GM12878 (cell line): Measurements from ENCODE around the gene MAEL. TPM values are rescaled to one million over a fixed set of nuclear protein-coding genes. Genes with fewer than 3 reads are reported as not detected.

ENCODE experiments used
- CBX3 ChIP-seq: fragments of 200-600 bp; sonication (generic); IDR thresholded peaks from 2 replicates; pipeline ENCODE4 v1.6.1; 2016; ENCODE audit warnings: low read depth, borderline replicate concordance
- E2F4 ChIP-seq: IDR thresholded peaks from 2 replicates; pipeline ENCODE4 v1.6.1; 2012; ENCODE audit warnings: low read depth, low read length, improper control_type of control experiment
- JUNB ChIP-seq: IDR thresholded peaks from 2 replicates; pipeline ENCODE4 v1.6.1; 2016; ENCODE audit warnings: antibody characterized with exemption, mild to moderate bottlenecking
- RBBP5 ChIP-seq: fragments of 200-600 bp; sonication (generic); conservative IDR thresholded peaks from 2 replicates; pipeline ENCODE4 v1.6.1; 2016
- ZNF592 ChIP-seq: fragments of 450-650 bp; IDR thresholded peaks from 2 replicates; pipeline ENCODE4 v1.6.1; 2017; ENCODE audit warnings: mild to moderate bottlenecking, moderate library complexity
- polyA plus RNA-seq, 11 experiments: library from polyadenylated mRNA; depleted of rRNA in 4 of 11; unstranded in 6 of 11; stranded (reverse) in 5 of 11; fragments of >200 nt; fragmentation: Nextera tagmentation in 4 of 11; fragmentation: Illumina TruSeq in 1 of 11; extraction: Ambion mirVana in 4 of 11; extraction: Trizol in 1 of 11; gene quantifications; 1 replicate in 1 of 11; 2 replicates in 10 of 11; pipeline versions ENCODE4 v1.2.1 to v1.2.3, GENCODE V29; 2011 to 2016; ENCODE audit warnings: inconsistent platforms in 2 of 11, missing spikeins in 2 of 11, low read depth in 1 of 11
- total RNA-seq, 4 experiments: library from RNA; depleted of rRNA in 3 of 4; stranded (reverse); fragments of >200 nt in 3 of 4; fragmentation: Illumina TruSeq in 1 of 4; extraction: Trizol in 1 of 4; gene quantifications; 2 replicates each; pipeline versions ENCODE4 v1.2.1 to v1.2.3, GENCODE V29; 2013 to 2021
- TF ChIP-seq, protein P1 (sequence below): fragments of 450-650 bp; IDR thresholded peaks from 2 replicates; pipeline ENCODE4 v1.6.1; 2016; ENCODE audit warnings: mild to moderate bottlenecking

The MAEL gene
- total and polyA plus RNA-seq, 10 of the 15 experiments (the other 5 are each of a cell fraction or from before 2014, with no cell fraction given) = 0.10 to 0.43 (median 0.24) TPM; not detected in 2

- no peak for TF ChIP-seq E2F4
- TF ChIP-seq, protein P1, sequence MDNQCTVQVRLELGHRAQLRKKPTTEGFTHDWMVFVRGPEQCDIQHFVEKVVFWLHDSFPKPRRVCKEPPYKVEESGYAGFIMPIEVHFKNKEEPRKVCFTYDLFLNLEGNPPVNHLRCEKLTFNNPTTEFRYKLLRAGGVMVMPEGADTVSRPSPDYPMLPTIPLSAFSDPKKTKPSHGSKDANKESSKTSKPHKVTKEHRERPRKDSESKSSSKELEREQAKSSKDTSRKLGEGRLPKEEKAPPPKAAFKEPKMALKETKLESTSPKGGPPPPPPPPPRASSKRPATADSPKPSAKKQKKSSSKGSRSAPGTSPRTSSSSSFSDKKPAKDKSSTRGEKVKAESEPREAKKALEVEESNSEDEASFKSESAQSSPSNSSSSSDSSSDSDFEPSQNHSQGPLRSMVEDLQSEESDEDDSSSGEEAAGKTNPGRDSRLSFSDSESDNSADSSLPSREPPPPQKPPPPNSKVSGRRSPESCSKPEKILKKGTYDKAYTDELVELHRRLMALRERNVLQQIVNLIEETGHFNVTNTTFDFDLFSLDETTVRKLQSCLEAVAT = no peak
- TF ChIP-seq ZNF592 = no peak
- TF ChIP-seq JUNB = no peak
- no peak for TF ChIP-seq CBX3
- TF ChIP-seq RBBP5 = no peak
These were observed 62.8 kb downstream of the MAEL start (continued) for GRCh38 chr1:167051907-167052306.
